Measurements from ENCODE around the gene EEF1A2. TPM values are rescaled to one million over a fixed set of nuclear protein-coding genes. Genes with fewer than 3 reads are reported as not detected.

The EEF1A2 gene
- total and polyA plus RNA-seq, 5 donors from 2014 or later: 0.10 to 2.1 (median 0.33) TPM; not detected in 1

DNA sequence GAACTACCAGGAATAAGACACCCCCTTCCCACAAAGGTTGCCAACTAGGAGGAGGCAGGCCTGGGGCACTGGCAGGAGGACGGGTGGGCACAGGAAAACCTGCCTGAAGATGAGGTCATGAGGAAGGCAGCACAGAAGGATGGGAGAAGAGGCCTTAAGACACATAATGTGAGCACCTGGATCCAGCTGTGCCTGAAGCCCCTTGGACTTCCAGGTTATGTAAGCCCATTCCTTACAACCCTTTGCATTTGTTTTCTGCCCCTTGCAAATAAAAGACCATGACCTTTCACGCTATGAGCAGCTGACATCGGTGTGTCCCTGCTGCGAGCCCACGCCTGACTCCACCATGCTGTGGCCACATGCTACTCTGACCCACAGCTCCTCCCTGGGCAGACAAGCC lies 49.9 kb downstream of the EEF1A2 start:
- Mint-ChIP-seq H3K27me3 (peaks cover 5% of the 10 kb centered on the region), H3K4me1 (peaks cover 0 to under 1% (median 0%) of the 10 kb centered on the region in 4 donors), H3K36me3 (no peaks in the 10 kb centered on the region), H3K9me3 (no peaks in the 10 kb centered on the region), H3K4me3 (no peak overlapping the region), H3K27ac (no peak overlapping the region)
- ATAC-seq (ENCODE audit: low read depth in 2 of 2) (no peak), DNase-seq (no peak)
- Histone ChIP-seq H3K4me1 (ENCODE audit: control insufficient read depth, insufficient read depth, low read length, poor library complexity, severe bottlenecking) (peaks cover 3% of the 10 kb centered on the region), H3K9me3 (ENCODE audit: control insufficient read depth in 2 of 2, low read length in 2 of 2) (no peaks in the 10 kb centered on the region), H3K27ac (ENCODE audit: insufficient read depth, low read length, poor library complexity, severe bottlenecking) (no peak overlapping the region), H3K36me3 (ENCODE audit: control insufficient read depth, insufficient read depth, low read length) (no peaks in the 10 kb centered on the region), H3K27me3 (ENCODE audit: control insufficient read depth, insufficient read depth, low read length) (no peaks in the 10 kb centered on the region), H3K4me3 (ENCODE audit: low read depth, low read length) (no peak overlapping the region)

DNA sequence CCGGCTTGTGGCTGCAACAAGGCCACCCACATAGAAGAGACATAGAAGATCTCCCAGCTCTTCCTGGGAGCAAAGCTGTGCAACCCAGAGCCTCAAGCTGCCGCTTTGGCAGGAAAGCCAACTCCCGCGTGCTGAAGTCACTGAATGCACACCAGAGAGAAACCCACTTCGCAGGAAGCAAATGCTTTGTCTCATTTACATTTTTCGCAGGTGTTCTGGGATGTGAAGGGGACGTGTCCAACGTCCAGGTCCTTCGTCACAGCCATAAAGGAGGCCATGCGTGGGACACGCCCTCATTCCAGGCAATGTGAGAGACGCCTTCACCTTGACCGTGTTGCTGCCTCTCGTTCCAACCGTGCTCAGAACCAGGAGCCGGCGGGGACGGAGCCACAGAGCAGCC lies 50.9 kb downstream of the EEF1A2 start:
- H3K9me3 ChIP-seq (ENCODE audit: control insufficient read depth in 2 of 2, low read length in 2 of 2): no peaks in the 10 kb centered on the region
- H3K27ac Mint-ChIP-seq: no peak overlapping the region
- peaks cover 0 to 1% (median 0%) of the 10 kb centered on the region in 7 donors for H3K9me3 Mint-ChIP-seq
- no peaks in the 10 kb centered on the region for H3K36me3 Mint-ChIP-seq
- no peak overlapping the region for H3K27ac ChIP-seq (ENCODE audit: insufficient read depth, low read length, poor library complexity, severe bottlenecking)
- no peaks in the 10 kb centered on the region for H3K4me1 ChIP-seq (ENCODE audit: control insufficient read depth, insufficient read depth, low read length, poor library complexity, severe bottlenecking)
- no peaks in the 10 kb centered on the region for H3K27me3 ChIP-seq (ENCODE audit: control insufficient read depth, insufficient read depth, low read length)
- no peak for ATAC-seq (ENCODE audit: low read depth in 2 of 2)
- peaks cover 5% of the 10 kb centered on the region for H3K27me3 Mint-ChIP-seq
- no peak overlapping the region for H3K4me3 Mint-ChIP-seq
- no peak overlapping the region for H3K4me3 ChIP-seq (ENCODE audit: low read depth, low read length)
- no peaks in the 10 kb centered on the region for H3K36me3 ChIP-seq (ENCODE audit: control insufficient read depth, insufficient read depth, low read length)
- no peak for DNase-seq
- no peaks in the 10 kb centered on the region for H3K4me1 Mint-ChIP-seq

DNA sequence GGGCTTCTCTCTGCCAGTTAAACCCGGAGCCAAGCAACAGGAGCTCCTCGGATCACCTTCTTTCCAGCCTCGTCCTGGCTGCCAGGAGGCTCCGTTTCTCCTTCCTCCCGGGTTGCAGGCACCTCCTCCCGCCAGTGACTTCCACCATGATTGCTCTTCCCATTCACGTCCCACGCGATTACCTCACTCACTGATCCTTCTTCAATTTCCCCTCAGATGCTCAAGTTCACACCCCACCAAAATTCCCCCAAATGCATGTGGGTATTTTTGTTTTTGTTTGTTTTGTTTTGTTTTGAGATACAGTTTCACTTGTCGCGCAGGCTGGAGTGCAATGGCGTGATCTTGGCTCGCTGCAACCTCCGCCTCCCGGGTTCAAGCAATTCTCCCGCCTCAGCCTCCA lies 51.6 kb downstream of the EEF1A2 start:
- H3K9me3 Mint-ChIP-seq: peaks cover 0 to 1% (median 0%) of the 10 kb centered on the region in 7 donors

DNA sequence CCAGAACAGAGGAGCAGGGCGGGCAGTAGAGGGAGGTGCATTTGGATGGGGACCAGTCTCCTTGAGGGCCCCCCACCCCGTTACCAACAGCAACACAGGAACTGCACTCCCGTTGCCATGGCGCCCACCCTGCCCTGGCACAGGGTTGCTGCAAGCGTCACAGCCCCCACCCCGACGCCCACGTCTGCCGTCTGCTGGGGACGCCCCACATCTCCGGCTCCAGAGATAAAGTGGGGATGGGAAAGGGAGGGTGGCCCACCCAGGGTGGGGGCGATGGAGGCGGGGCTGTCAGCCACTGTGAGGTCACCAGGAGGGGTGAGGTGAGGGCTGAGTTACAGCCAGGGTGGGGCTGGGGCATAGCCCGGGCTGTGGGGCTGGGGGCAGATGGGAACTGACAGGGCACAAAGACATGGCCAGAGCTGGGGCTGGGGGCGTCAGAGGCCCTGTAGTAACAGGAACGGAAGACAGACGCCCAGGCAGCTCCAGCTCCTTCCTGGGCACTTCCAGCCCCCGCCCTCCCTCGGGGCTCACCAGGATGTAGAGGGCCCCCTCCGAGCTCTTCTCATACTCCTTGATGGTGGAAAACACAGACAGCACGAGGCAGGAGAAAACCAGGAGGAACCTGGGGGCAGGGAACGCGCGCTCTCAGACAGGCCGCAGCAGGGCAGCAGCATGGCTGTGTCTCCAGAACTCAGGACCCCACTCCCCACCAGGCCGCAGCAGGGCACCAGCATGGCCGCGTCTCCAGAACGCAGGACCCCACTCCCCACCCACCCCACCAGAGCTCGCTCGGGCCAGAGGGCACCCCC lies 52.5 kb downstream of the EEF1A2 start:
- Mint-ChIP-seq H3K9me3 (peaks cover 0 to 1% (median 0%) of the 10 kb centered on the region in 7 donors), H3K27me3 (no peaks in the 10 kb centered on the region), H3K4me1 (peaks cover under 1 to 10% (median 3%) of the 10 kb centered on the region in 4 donors), H3K36me3 (no peaks in the 10 kb centered on the region), H3K27ac (no peak overlapping the region), H3K4me3 (no peak overlapping the region)
- no peaks in the 10 kb centered on the region for H3K36me3 ChIP-seq (ENCODE audit: control insufficient read depth, insufficient read depth, low read length)
- no peaks in the 10 kb centered on the region for H3K9me3 ChIP-seq (ENCODE audit: control insufficient read depth in 2 of 2, low read length in 2 of 2)
- H3K27ac ChIP-seq (ENCODE audit: insufficient read depth, low read length, poor library complexity, severe bottlenecking): no peak overlapping the region
- peaks cover 10% of the 10 kb centered on the region for H3K4me1 ChIP-seq (ENCODE audit: control insufficient read depth, insufficient read depth, low read length, poor library complexity, severe bottlenecking)
- no peaks in the 10 kb centered on the region for H3K27me3 ChIP-seq (ENCODE audit: control insufficient read depth, insufficient read depth, low read length)
- H3K4me3 ChIP-seq (ENCODE audit: low read depth, low read length): no peak overlapping the region
- DNase-seq (no peak), ATAC-seq (ENCODE audit: low read depth in 2 of 2) (no peak)

More for the DNA sequence above, 51.6 kb downstream of the EEF1A2 start:
- Histone ChIP-seq H3K27ac (ENCODE audit: insufficient read depth, low read length, poor library complexity, severe bottlenecking) (no peak overlapping the region), H3K9me3 (ENCODE audit: control insufficient read depth in 2 of 2, low read length in 2 of 2) (no peaks in the 10 kb centered on the region), H3K36me3 (ENCODE audit: control insufficient read depth, insufficient read depth, low read length) (no peaks in the 10 kb centered on the region), H3K27me3 (ENCODE audit: control insufficient read depth, insufficient read depth, low read length) (no peaks in the 10 kb centered on the region), H3K4me3 (ENCODE audit: low read depth, low read length) (no peak overlapping the region), H3K4me1 (ENCODE audit: control insufficient read depth, insufficient read depth, low read length, poor library complexity, severe bottlenecking) (peaks cover 1% of the 10 kb centered on the region)
- ATAC-seq (ENCODE audit: low read depth in 2 of 2) (no peak), DNase-seq (no peak)
- no peak overlapping the region for H3K4me3 Mint-ChIP-seq
- peaks cover 0 to under 1% (median 0%) of the 10 kb centered on the region in 4 donors for H3K4me1 Mint-ChIP-seq
- H3K27ac Mint-ChIP-seq: no peak overlapping the region
- H3K27me3 Mint-ChIP-seq: peaks cover 5% of the 10 kb centered on the region
- H3K36me3 Mint-ChIP-seq: no peaks in the 10 kb centered on the region

- Histone ChIP-seq H3K36me3 (ENCODE audit: control insufficient read depth, insufficient read depth, low read length) (no peaks in the 10 kb centered on the region), H3K27ac (ENCODE audit: insufficient read depth, low read length, poor library complexity, severe bottlenecking) (no peak overlapping the region), H3K4me1 (ENCODE audit: control insufficient read depth, insufficient read depth, low read length, poor library complexity, severe bottlenecking) (peaks cover 14% of the 10 kb centered on the region), H3K27me3 (ENCODE audit: control insufficient read depth, insufficient read depth, low read length) (no peaks in the 10 kb centered on the region), H3K9me3 (ENCODE audit: control insufficient read depth in 2 of 2, low read length in 2 of 2) (no peaks in the 10 kb centered on the region), H3K4me3 (ENCODE audit: low read depth, low read length) (no peak overlapping the region)
- peak overlapping the region in 1 of 4 donors; percentile 58 for H3K4me3 Mint-ChIP-seq
- H3K36me3 Mint-ChIP-seq: no peaks in the 10 kb centered on the region
- peaks cover 0 to 1% (median 0%) of the 10 kb centered on the region in 7 donors for H3K9me3 Mint-ChIP-seq
- H3K27me3 Mint-ChIP-seq: peaks cover 4% of the 10 kb centered on the region
- DNase-seq (no peak), ATAC-seq (ENCODE audit: low read depth in 2 of 2) (no peak)
- peaks cover 5 to 15% (median 7%) of the 10 kb centered on the region in 4 donors for H3K4me1 Mint-ChIP-seq
- peak overlapping the region in 1 of 3 donors; percentile 46 for H3K27ac Mint-ChIP-seq
These were observed 53.7 kb downstream of the EEF1A2 start for GRCh38 chr20:63445075-63445734.

- Mint-ChIP-seq H3K9me3 (peaks cover 0 to 1% (median 0%) of the 10 kb centered on the region in 7 donors), H3K36me3 (no peaks in the 10 kb centered on the region), H3K4me3 (no peak overlapping the region), H3K4me1 (peaks cover 5 to 15% (median 7%) of the 10 kb centered on the region in 4 donors), H3K27me3 (peaks cover 4% of the 10 kb centered on the region), H3K27ac (no peak overlapping the region)
- Histone ChIP-seq H3K27ac (ENCODE audit: insufficient read depth, low read length, poor library complexity, severe bottlenecking) (no peak overlapping the region), H3K4me1 (ENCODE audit: control insufficient read depth, insufficient read depth, low read length, poor library complexity, severe bottlenecking) (peaks cover 14% of the 10 kb centered on the region), H3K9me3 (ENCODE audit: control insufficient read depth in 2 of 2, low read length in 2 of 2) (no peaks in the 10 kb centered on the region), H3K36me3 (ENCODE audit: control insufficient read depth, insufficient read depth, low read length) (no peaks in the 10 kb centered on the region), H3K27me3 (ENCODE audit: control insufficient read depth, insufficient read depth, low read length) (no peaks in the 10 kb centered on the region), H3K4me3 (ENCODE audit: low read depth, low read length) (no peak overlapping the region)
- ATAC-seq (ENCODE audit: low read depth in 2 of 2) (no peak), DNase-seq (no peak)
These were observed 54.3 kb downstream of the EEF1A2 start for GRCh38 chr20:63444548-63444947.

DNA sequence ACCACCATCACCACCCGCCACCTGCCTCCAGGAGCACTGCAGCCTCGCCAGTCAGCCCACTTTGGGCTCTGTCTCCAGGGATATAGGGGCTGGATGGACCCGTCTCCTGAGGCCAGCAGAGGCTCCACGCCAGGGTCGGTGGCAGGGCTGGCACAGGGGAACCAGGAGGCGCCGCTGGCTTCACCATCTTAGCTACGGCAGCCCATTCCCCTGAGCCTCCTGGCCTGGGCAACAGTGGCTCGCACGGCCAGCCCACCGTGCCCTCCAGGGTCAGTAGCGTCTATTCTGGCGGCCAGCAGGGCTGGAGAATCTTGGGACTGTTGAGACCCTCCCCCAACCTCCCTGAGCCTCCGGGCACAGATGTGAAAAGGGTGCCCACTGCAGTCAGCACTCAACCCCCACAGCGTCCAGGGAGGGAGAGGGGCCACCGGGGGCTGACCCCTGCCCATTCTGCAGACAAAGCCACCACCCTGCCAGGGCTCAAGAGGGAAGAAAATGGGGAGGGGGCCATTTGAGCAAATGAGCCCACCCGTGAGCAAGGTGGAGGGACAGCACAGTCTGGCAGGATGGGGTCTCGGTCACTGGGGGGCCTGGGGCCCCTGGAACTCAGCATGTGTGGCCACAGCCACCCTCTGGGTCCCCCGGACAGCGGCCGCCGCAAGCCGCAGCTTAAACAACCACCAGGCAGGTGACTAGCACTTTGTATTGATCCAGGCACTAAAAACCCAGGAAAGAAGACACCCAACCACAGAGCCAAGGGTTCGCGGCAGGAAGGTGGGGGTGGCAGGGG lies 55.1 kb downstream of the EEF1A2 start:
- H3K9me3 Mint-ChIP-seq: peaks cover 0 to 1% (median 0%) of the 10 kb centered on the region in 7 donors
- Histone ChIP-seq H3K27ac (ENCODE audit: insufficient read depth, low read length, poor library complexity, severe bottlenecking) (no peak overlapping the region), H3K27me3 (ENCODE audit: control insufficient read depth, insufficient read depth, low read length) (no peaks in the 10 kb centered on the region), H3K4me3 (ENCODE audit: low read depth, low read length) (no peak overlapping the region), H3K36me3 (ENCODE audit: control insufficient read depth, insufficient read depth, low read length) (no peaks in the 10 kb centered on the region), H3K4me1 (ENCODE audit: control insufficient read depth, insufficient read depth, low read length, poor library complexity, severe bottlenecking) (peaks cover 14% of the 10 kb centered on the region), H3K9me3 (ENCODE audit: control insufficient read depth in 2 of 2, low read length in 2 of 2) (no peaks in the 10 kb centered on the region)
- ATAC-seq (ENCODE audit: low read depth in 2 of 2): no peak
- peaks cover 5 to 15% (median 7%) of the 10 kb centered on the region in 4 donors for H3K4me1 Mint-ChIP-seq
- no peak overlapping the region for H3K27ac Mint-ChIP-seq
- peaks cover 4% of the 10 kb centered on the region for H3K27me3 Mint-ChIP-seq
- H3K4me3 Mint-ChIP-seq: no peak overlapping the region
- no peak for DNase-seq
- no peaks in the 10 kb centered on the region for H3K36me3 Mint-ChIP-seq

Measured in CD4-positive, CD25-positive, alpha-beta regulatory T cell (primary cell).